ENCODE data around the gene PIGC.

Gene PIGC

DNA sequence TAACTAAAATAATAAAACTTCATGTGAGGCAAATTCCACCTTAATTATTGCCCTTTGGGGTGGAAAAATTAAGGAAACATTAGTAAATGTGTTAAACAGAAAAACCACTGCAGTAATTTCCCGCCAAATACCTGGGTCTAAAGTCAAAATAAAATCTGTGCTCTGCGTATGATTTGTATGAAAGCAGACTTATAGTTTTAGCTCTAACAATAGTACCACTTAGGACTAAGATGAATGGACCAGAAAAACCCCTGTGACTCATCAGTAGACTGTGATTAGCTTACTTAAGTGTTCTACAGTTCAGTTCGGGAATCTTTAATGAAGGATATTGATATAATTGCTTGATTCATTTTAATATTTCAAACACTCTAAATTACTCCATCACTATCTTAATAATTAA, 46.6 kb downstream of the PIGC start:
- DNase-seq = no peak

DNA sequence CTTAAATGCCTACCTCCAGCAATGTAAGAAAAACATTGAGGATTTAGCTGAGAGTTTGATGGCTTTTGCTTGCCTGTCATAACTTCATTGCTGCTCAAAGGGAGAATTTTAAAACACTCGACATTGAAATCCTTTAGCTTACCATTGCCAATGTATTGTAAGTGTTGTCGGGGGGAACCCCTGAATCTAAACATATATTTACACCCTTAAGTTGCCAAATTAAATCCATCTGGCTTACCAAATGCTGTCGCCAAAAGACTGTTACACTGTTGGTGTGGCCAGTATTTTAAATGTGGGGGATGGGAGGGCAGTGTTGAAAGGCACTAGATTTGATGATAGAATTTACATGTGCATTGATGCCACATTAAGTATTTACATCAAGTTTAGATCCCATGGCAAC, 48.3 kb downstream of the PIGC start:
- no peak for DNase-seq

DNA sequence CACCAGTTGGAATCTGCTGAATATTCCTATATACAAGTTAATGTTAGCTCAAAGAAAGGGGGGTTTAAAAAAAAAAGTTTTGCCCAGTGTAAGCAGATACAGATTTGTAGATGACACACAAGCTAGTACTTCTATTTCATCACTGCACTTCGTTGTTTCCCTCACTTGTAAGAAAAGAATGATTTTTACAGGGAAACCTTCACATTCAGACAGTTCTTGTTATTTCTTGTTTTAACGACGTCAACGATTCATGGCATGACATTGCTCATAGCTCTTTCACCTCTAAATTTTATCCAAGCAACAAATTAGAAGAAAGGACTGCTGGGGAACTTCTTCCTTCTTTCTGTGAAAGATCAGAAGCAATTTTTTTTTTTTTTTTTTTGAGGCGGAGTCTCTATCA, 49.1 kb downstream of the PIGC start:
- DNase-seq = no peak

DNA sequence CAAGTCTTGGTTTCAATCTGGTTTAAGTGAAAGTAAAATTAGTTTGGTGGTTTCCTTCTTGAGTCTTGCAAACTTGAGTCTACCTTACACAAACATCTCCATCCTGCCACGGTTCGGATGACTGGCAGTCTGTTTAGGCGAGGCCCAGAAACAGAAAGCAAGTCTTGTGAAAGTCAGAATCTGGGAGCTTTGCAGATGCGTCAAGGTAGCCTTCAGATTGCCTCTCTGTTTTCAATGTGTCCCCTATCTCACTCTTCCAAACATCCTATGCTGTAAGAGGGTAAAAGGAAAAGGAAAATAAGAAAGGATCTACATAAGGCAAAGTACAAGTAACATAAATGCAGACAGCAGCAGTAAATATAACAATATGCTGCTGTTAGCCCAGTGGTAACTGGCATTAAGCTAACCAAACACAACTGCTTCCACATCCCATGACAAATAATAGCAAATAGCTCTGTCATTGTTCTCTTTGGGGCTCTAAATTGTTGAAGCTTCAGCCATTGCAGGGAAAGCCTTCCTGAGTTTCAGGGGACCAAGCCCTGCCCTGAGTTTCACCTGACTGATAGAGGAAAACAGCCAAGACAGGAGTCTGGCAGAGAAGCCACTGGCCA, 49.6 kb downstream of the PIGC start:
- no peak for DNase-seq

DNA sequence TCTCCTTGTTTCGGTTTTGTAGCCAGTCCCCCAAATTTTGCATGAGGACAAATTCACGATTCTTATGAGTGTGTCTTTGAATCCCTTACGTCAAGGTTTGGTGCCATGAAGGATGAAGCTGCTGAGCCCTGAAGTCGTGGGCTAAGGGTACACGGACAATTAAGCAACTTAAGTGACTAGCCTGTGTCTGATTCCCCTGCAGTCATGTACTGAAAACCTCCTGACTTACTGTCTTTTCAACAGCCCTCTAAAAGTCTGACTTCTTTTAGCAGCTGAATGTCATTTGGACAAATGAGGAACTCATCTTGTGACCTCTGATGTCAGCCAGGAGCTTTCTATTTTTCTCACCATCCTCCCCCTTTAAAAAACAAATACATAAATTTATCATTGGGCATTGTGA, 50.5 kb downstream of the PIGC start:
- DNase-seq = no peak

DNA sequence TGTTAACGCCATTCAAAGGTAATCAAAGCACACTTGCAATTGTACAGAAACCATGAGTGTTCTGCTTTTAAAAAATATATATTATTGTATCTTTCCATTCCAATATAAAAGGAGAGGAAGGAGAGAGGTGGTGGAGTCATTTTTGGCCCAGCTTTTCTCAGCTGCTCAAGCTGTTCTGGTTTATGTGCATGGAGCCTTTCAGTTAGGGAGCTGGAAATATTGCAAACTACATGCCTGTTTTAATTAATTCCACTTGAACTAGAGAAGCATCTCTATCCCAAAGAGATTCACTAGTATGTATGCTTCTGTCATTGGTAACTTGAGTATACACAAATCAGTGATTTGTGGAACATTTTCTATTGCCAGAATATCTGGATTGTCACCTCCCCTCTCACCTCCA, 51.9 kb downstream of the PIGC start:
- no peak for DNase-seq

Measured in DMS153 (cell line).